GM23338 (cell line): ENCODE measurements around the gene FCER1G.

Source experiments
- CTCF ChIP-seq, 2 experiments: fragments of 200-600 bp in 1 of 2; sonication (generic) in 1 of 2; conservative IDR thresholded peaks; 2 replicates each; pipeline versions ENCODE4 v1.5.1 to v1.6.1; 2016 to 2017; ENCODE audit warnings: antibody characterized with exemption in 2 of 2, low read depth in 2 of 2, mild to moderate bottlenecking in 2 of 2, moderate library complexity in 1 of 2
- ETS1 ChIP-seq: IDR thresholded peaks from 2 replicates; pipeline ENCODE4 v1.6.1; 2016; ENCODE audit warnings: antibody characterized with exemption
- EZH2 ChIP-seq: fragments of 200-600 bp; sonication (generic); IDR thresholded peaks from one replicate; pipeline ENCODE4 v1.8.0; 2017; ENCODE audit warnings: antibody characterized with exemption, mild to moderate bottlenecking, low read depth; ENCODE audit not compliant: unreplicated experiment
- EZH2phosphoT487 ChIP-seq: fragments of 200-600 bp; sonication (generic); IDR thresholded peaks from one replicate; pipeline ENCODE4 v1.8.1; 2018; ENCODE audit warnings: antibody characterized with exemption; ENCODE audit not compliant: unreplicated experiment
- JUNB ChIP-seq: IDR thresholded peaks from one replicate; pipeline ENCODE4 v1.6.1; 2016; ENCODE audit warnings: antibody characterized with exemption; ENCODE audit not compliant: unreplicated experiment
- POLR2AphosphoS5 ChIP-seq: IDR thresholded peaks from 2 replicates; pipeline ENCODE4 v1.6.1; 2016; ENCODE audit warnings: antibody characterized with exemption, low read depth
- REST ChIP-seq: IDR thresholded peaks from one replicate; pipeline ENCODE4 v1.6.1; 2018; ENCODE audit warnings: antibody characterized with exemption; ENCODE audit not compliant: unreplicated experiment
- STAT1 ChIP-seq: IDR thresholded peaks from one replicate; pipeline ENCODE4 v1.6.1; 2016; ENCODE audit warnings: antibody characterized with exemption; ENCODE audit not compliant: unreplicated experiment
- ZNF114 ChIP-seq: fragments of 250-450 bp; sonication (Bioruptor Pico); IDR thresholded peaks from 2 replicates; pipeline ENCODE4 v1.5.0; 2020; ENCODE audit warnings: mild to moderate bottlenecking, moderate library complexity
- ZNF331 ChIP-seq: fragments of 250-450 bp; sonication (Bioruptor Pico); IDR thresholded peaks from 2 replicates; pipeline ENCODE4 v1.5.0; 2020; ENCODE audit warnings: low read depth, mild to moderate bottlenecking, moderate library complexity

GRCh38 chr1:161261261-161262235 is 46.5 kb downstream of the FCER1G start:
- TF ChIP-seq CTCF (conservative IDR thresholded peaks at IDR 0.05; ENCODE audit: low read depth in 2 of 2) (no peak), ZNF114 (no peak), EZH2 (no peak), POLR2AphosphoS5 (no peak), JUNB (no peak), ZNF331 (CRISPR knock-in tag) (no peak), ETS1 (no peak), EZH2phosphoT487 (no peak), STAT1 (no peak), REST (peak; percentile 8)
